HG03025 (cell line): Measurements from ENCODE around the gene OR2D2.
"Not testable (repeated sequence)": the region's sequence is repeated elsewhere in the genome, so short reads cannot be mapped to it uniquely, and the experiment has no call there.

Experiments used
- ATAC-seq: cut with Tn5 transposase; IDR thresholded peaks from one replicate; pipeline ENCODE4 v1.9.1; 2021; ENCODE audit warnings: mild to moderate bottlenecking, moderate library complexity; ENCODE audit not compliant: unreplicated experiment, low FRiP score

OR2D2 gene

GRCh38 chr11:6887711-6888110 lies 4.6 kb downstream of the OR2D2 start:
- not testable (repeated sequence) for ATAC-seq

GRCh38 chr11:6882751-6883150 lies 9.5 kb downstream of the OR2D2 start:
- no peak for ATAC-seq

- ATAC-seq, result no peak
These were observed 15.4 kb downstream of the OR2D2 start for GRCh38 chr11:6876914-6877313.

- no peak for ATAC-seq
These were observed 16.0 kb downstream of the OR2D2 start, which contains the start of gene OR10A4 for GRCh38 chr11:6876325-6876724. Gene OR10A4 (plus strand): TSS chr11:6876625. CDS start chr11:6876648, 23 bp downstream.

GRCh38 chr11:6875761-6876160 lies 16.5 kb downstream of the OR2D2 start:
- ATAC-seq, result no peak

- no peak for ATAC-seq
These were observed 21.0 kb downstream of the OR2D2 start for GRCh38 chr11:6871278-6871677.

GRCh38 chr11:6864438-6864837 lies 27.9 kb downstream of the OR2D2 start:
- ATAC-seq, result no peak

- no peak for ATAC-seq
These were observed 29.3 kb downstream of the OR2D2 start, which contains the start of gene OR10A2 for GRCh38 chr11:6862961-6863360. Gene OR10A2 (plus strand): TSS chr11:6863057. CDS start chr11:6869755, 6,698 bp downstream.

GRCh38 chr11:6856871-6857270 lies 35.4 kb downstream of the OR2D2 start:
- no peak for ATAC-seq

GRCh38 chr11:6855971-6856541 lies 36.2 kb downstream of the OR2D2 start:
- ATAC-seq, result no peak

GRCh38 chr11:6854801-6855200 lies 37.5 kb downstream of the OR2D2 start:
- ATAC-seq, result not testable (repeated sequence)

- ATAC-seq, result no peak
These were observed 41.8 kb downstream of the OR2D2 start for GRCh38 chr11:6850526-6850925.

- no peak for ATAC-seq
These were observed 46.9 kb downstream of the OR2D2 start, which contains the start of gene OR10A5 for GRCh38 chr11:6845383-6845782. Gene OR10A5 (plus strand): TSS chr11:6845683. CDS start chr11:6845683, 0 bp downstream.

- ATAC-seq, result no peak
These were observed 47.9 kb downstream of the OR2D2 start for GRCh38 chr11:6844356-6844755.

- ATAC-seq, result no peak
These were observed 48.6 kb downstream of the OR2D2 start for GRCh38 chr11:6843670-6844069.

GRCh38 chr11:6841694-6842093 lies 50.6 kb downstream of the OR2D2 start:
- ATAC-seq, result no peak
